Gastroesophageal sphincter (tissue), 4 donors: ENCODE measurements around the gene TTC9B. TPM values are rescaled to one million over a fixed set of nuclear protein-coding genes. Genes with fewer than 3 reads are reported as not detected.

Experiments
- ATAC-seq: fragments of 150-250 bp; one replicate; pipeline ENCODE4 v1.9.1; 2016; ENCODE audit warnings: mild to moderate bottlenecking, moderate library complexity
- H3K27ac ChIP-seq, 4 donors: fragments of 200-600 bp; sonication (generic) in 3 of 4; 1 replicate in 3 of 4; 2 replicates in 1 of 4; pipeline ENCODE4 v1.5.1; 2016 to 2019
- H3K27me3 ChIP-seq: fragments of 200-600 bp; sonication (generic); one replicate; pipeline ENCODE4 v1.5.1; 2019
- H3K36me3 ChIP-seq, 2 donors: fragments of 200-600 bp; sonication (generic); one replicate each; pipeline ENCODE4 v1.5.1; 2019; ENCODE audit warnings: control low read depth in 1 of 2
- H3K4me1 ChIP-seq, 3 donors: fragments of 200-600 bp; sonication (generic); 1 replicate in 2 of 3; 2 replicates in 1 of 3; pipeline ENCODE4 v1.5.1; 2016 to 2019; ENCODE audit warnings: control low read depth in 2 of 3
- H3K4me3 ChIP-seq, 2 donors: fragments of 200-600 bp; sonication (generic); one replicate each; pipeline ENCODE4 v1.5.1; 2019; ENCODE audit warnings: mild to moderate bottlenecking in 1 of 2, moderate library complexity in 1 of 2
- H3K9me3 ChIP-seq, 3 donors: fragments of 200-600 bp; sonication (generic); one replicate each; pipeline ENCODE4 v1.5.1; 2017 to 2019; ENCODE audit warnings: control low read depth in 2 of 3
- EP300 ChIP-seq: sonication (generic); formaldehyde crosslinking; IDR thresholded peaks from one replicate; pipeline ENCODE4 v1.6.1; 2017; ENCODE audit warnings: antibody characterized with exemption, mild to moderate bottlenecking
- POLR2A ChIP-seq, 2 donors: fragments of 450-650 bp; IDR thresholded peaks; one replicate each; pipeline ENCODE4 v1.6.1; 2017; ENCODE audit warnings: antibody characterized with exemption in 2 of 2, mild to moderate bottlenecking in 2 of 2, moderate library complexity in 1 of 2
- POLR2AphosphoS5 ChIP-seq: sonication (generic); formaldehyde crosslinking; IDR thresholded peaks from one replicate; pipeline ENCODE4 v1.6.1; 2017; ENCODE audit warnings: antibody characterized with exemption
- WGBS, 2 donors: methylation state at CpG; one replicate each; pipeline ENCODE4 v1.1.5; 2018; ENCODE audit warnings: low coverage in 1 of 2; 5-methylcytosine and 5-hydroxymethylcytosine counted together
- total RNA-seq, 4 donors: library from RNA; depleted of rRNA; stranded (reverse); fragments of >200 nt; gene quantifications; one replicate each; pipeline ENCODE4 v1.1.0, GENCODE V29; 2016
- TF ChIP-seq, protein P1 (sequence below), 4 experiments: fragments of 200-600 bp in 2 of 4; fragments of 450-650 bp in 2 of 4; sonication (generic) in 1 of 4; IDR thresholded peaks; one replicate each; pipeline ENCODE4 v1.5.1; 2017 to 2019; ENCODE audit warnings: antibody characterized with exemption in 4 of 4, mild to moderate bottlenecking in 2 of 4, moderate library complexity in 2 of 4

TTC9B gene
- not detected for total RNA-seq

- no peak for ATAC-seq
- Histone ChIP-seq H3K9me3 (no peaks in the 10 kb centered on the region), H3K27ac (no peak within 1 kb of the TSS), H3K36me3 (peaks cover 0 to under 1% of the 10 kb centered on the region in 2 donors), H3K4me3 (no peak within 1 kb of the TSS), H3K27me3 (peaks cover 68% of the 10 kb centered on the region), H3K4me1 (peaks cover 0 to 19% (median 0%) of the 10 kb centered on the region in 3 donors)
- WGBS, 2 donors: 0% methylated on average over 9 of the region's 75 CpGs; no CpG with 5 or more reads in 1 of the 2 donors
- TF ChIP-seq POLR2AphosphoS5 (no peak), EP300 (no peak), POLR2A (IDR thresholded peaks at IDR 0.05) (no peak)
- TF ChIP-seq, protein P1, sequence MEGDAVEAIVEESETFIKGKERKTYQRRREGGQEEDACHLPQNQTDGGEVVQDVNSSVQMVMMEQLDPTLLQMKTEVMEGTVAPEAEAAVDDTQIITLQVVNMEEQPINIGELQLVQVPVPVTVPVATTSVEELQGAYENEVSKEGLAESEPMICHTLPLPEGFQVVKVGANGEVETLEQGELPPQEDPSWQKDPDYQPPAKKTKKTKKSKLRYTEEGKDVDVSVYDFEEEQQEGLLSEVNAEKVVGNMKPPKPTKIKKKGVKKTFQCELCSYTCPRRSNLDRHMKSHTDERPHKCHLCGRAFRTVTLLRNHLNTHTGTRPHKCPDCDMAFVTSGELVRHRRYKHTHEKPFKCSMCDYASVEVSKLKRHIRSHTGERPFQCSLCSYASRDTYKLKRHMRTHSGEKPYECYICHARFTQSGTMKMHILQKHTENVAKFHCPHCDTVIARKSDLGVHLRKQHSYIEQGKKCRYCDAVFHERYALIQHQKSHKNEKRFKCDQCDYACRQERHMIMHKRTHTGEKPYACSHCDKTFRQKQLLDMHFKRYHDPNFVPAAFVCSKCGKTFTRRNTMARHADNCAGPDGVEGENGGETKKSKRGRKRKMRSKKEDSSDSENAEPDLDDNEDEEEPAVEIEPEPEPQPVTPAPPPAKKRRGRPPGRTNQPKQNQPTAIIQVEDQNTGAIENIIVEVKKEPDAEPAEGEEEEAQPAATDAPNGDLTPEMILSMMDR (IDR thresholded peaks at IDR 0.05): no peak
Measured at GRCh38 chr19:40217934-40218890, at the start of gene TTC9B. Gene TTC9B, minus strand, starts transcription at chr19:40218384. Its CDS starts 3 bp downstream, at chr19:40218381.

GRCh38 chr19:40267601-40267997, 49.4 kb upstream of the TTC9B start:
- ATAC-seq: no peak
- Histone ChIP-seq H3K27ac (peak overlapping the region in 1 of 4 donors; percentile 52), H3K36me3 (peaks cover 0 to 42% of the 10 kb centered on the region in 2 donors), H3K4me1 (peaks cover 0 to 61% (median 18%) of the 10 kb centered on the region in 3 donors), H3K9me3 (no peaks in the 10 kb centered on the region), H3K27me3 (no peaks in the 10 kb centered on the region), H3K4me3 (no peak overlapping the region)
- TF ChIP-seq EP300 (no peak), POLR2AphosphoS5 (no peak), POLR2A (IDR thresholded peaks at IDR 0.05) (no peak)
- TF ChIP-seq, protein P1 (IDR thresholded peaks at IDR 0.05): no peak
- WGBS, 2 donors: 82 to 91% methylated on average over 4 to 5 of the region's 6 CpGs

DNA sequence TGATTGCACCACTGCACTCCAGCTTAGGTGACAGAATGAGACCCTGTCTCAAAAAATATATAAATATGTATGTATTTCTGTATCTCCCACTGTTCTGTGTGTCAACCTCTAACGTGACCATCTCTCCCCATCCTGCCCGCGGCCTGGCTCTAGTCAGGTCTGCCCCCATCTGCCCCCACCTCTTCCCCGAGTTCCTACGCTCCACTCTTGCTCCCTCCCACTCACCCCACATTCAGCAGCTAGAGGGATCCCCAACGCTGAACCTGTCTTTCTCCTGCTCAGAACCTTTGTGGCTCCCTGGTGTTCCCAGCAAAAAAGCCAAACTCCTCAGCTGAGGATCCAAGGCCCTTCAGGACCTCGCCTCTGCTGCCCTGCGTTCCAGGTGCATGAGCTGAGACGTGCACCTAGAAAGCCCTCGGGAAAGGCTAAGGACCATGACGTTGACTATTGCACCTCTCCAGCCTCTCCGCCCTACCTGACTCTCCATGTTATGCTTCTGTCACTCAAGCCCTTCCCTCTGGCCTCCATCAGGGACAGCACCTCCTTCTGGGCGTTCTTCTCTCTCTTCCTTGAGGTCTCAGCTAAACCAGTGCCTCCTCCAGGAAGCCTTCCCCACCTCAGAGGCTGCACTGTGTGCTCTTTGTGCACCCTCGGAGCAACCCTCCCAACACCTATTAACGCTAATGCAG, 48.9 kb upstream of the TTC9B start:
- Histone ChIP-seq H3K4me3 (no peak overlapping the region), H3K27ac (no peak overlapping the region), H3K27me3 (no peaks in the 10 kb centered on the region), H3K4me1 (peaks cover 0 to 56% (median 18%) of the 10 kb centered on the region in 3 donors), H3K36me3 (peaks cover 0 to 43% of the 10 kb centered on the region in 2 donors), H3K9me3 (no peaks in the 10 kb centered on the region)
- no peak for ATAC-seq
- WGBS, 2 donors: 85 to 88% methylated on average over 8 to 15 of the region's 15 CpGs
- TF ChIP-seq POLR2AphosphoS5 (no peak), EP300 (no peak), POLR2A (IDR thresholded peaks at IDR 0.05) (no peak)
- TF ChIP-seq, protein P1 (IDR thresholded peaks at IDR 0.05): no peak

- TF ChIP-seq POLR2A (IDR thresholded peaks at IDR 0.05): no peak
- TF ChIP-seq EP300: no peak
- TF ChIP-seq, protein P1 (IDR thresholded peaks at IDR 0.05): no peak
- no peak for TF ChIP-seq POLR2AphosphoS5
- H3K36me3 ChIP-seq: peaks cover 0 to 43% of the 10 kb centered on the region in 2 donors
- no peak overlapping the region for H3K4me3 ChIP-seq
- WGBS, 2 donors: 57% methylated on average over 4 of the region's 17 CpGs; no CpG with 5 or more reads in 1 of the 2 donors
- no peaks in the 10 kb centered on the region for H3K9me3 ChIP-seq
- H3K4me1 ChIP-seq: peaks cover 0 to 46% (median 18%) of the 10 kb centered on the region in 3 donors
- no peaks in the 10 kb centered on the region for H3K27me3 ChIP-seq
- H3K27ac ChIP-seq: peak overlapping the region in 1 of 4 donors; percentile 9
- ATAC-seq: no peak
Measured at GRCh38 chr19:40266119-40266518, 47.9 kb upstream of the TTC9B start.
